Measurements from ENCODE around the gene WTIP. TPM values are rescaled to one million over a fixed set of nuclear protein-coding genes. Genes with fewer than 3 reads are reported as not detected.
A peak's percentile ranks its signal among the peaks of the same experiment; 100 is the strongest.

Gene WTIP
- total and polyA plus RNA-seq, 2 of the 13 experiments (the other 11 are each of a cell fraction or from before 2014, with no cell fraction given): 15.0 to 18.1 TPM

GRCh38 chr19:34480971-34481841 is at the start of gene WTIP (continued):
- TF ChIP-seq YEATS4 (CRISPR knock-in tag; IDR thresholded peaks at IDR 0.05; ENCODE audit: borderline replicate concordance): peak; percentile 55; the same call in 1 of the 2 replicates
- TF ChIP-seq ZNF556 (CRISPR knock-in tag; IDR thresholded peaks at IDR 0.05; ENCODE audit: borderline replicate concordance): no peak
- peak; percentile 39; the same call in 1 of the 2 replicates for TF ChIP-seq ZFP90 (CRISPR knock-in tag; IDR thresholded peaks at IDR 0.05; ENCODE audit: borderline replicate concordance)
- peak; percentile 57 for TF ChIP-seq CBFB (CRISPR knock-in tag; IDR thresholded peaks at IDR 0.05)
- TF ChIP-seq GATAD2A (CRISPR knock-in tag; IDR thresholded peaks at IDR 0.05): no peak
- TF ChIP-seq ZBTB25 (CRISPR knock-in tag; IDR thresholded peaks at IDR 0.05): peak; percentile 44; the same call in 1 of the 2 replicates
- peak; percentile 40; the same call in 1 of the 2 replicates for TF ChIP-seq TAF1 (CRISPR knock-in tag; IDR thresholded peaks at IDR 0.05)
- TF ChIP-seq MED1 (CRISPR knock-in tag; IDR thresholded peaks at IDR 0.05): 0 out of 2 replicates have a peak, but pooled peaks have one; percentile 8
- TF ChIP-seq MXD1 (CRISPR knock-in tag; IDR thresholded peaks at IDR 0.05): no peak
- no peak for TF ChIP-seq TEAD2 (CRISPR knock-in tag; IDR thresholded peaks at IDR 0.05)
- no peak for TF ChIP-seq ZFP36 (IDR thresholded peaks at IDR 0.05; ENCODE audit: borderline replicate concordance, low read depth, low read length, partially characterized antibody)
- TF ChIP-seq ARNT2 (CRISPR knock-in tag; IDR thresholded peaks at IDR 0.05; ENCODE audit: low read depth): peak; percentile 59; the same call in 1 of the 2 replicates
- TF ChIP-seq ZSCAN20 (CRISPR knock-in tag; IDR thresholded peaks at IDR 0.05; ENCODE audit: borderline replicate concordance): 0 out of 2 replicates have a peak, but pooled peaks have one; percentile 42
- no peak for TF ChIP-seq ZFP41 (CRISPR knock-in tag; IDR thresholded peaks at IDR 0.05; ENCODE audit: borderline replicate concordance)
- TF ChIP-seq ZBTB7A (CRISPR knock-in tag; IDR thresholded peaks at IDR 0.05): peak; percentile 66; the same call in 1 of the 2 replicates
- TF ChIP-seq TFDP1 (CRISPR knock-in tag; IDR thresholded peaks at IDR 0.05; ENCODE audit: borderline replicate concordance): peak; percentile 52; the same call in 1 of the 2 replicates
- no peak for TF ChIP-seq TCF7L2 (IDR thresholded peaks at IDR 0.05; ENCODE audit: low read depth, low read length)
- no peak for TF ChIP-seq DNMT1 (CRISPR knock-in tag; IDR thresholded peaks at IDR 0.05)
- no peak for TF ChIP-seq ZNF17 (CRISPR knock-in tag; IDR thresholded peaks at IDR 0.05)
- no peak for TF ChIP-seq MZF1 (CRISPR knock-in tag; IDR thresholded peaks at IDR 0.05; ENCODE audit: borderline replicate concordance)
- no peak for TF ChIP-seq GZF1 (CRISPR knock-in tag; IDR thresholded peaks at IDR 0.05)
- TF ChIP-seq STAT6 (CRISPR knock-in tag; IDR thresholded peaks at IDR 0.05; ENCODE audit: borderline replicate concordance): no peak
